ENCODE data around the gene GLIS1. TPM values are rescaled to one million over a fixed set of nuclear protein-coding genes. Genes with fewer than 3 reads are reported as not detected.

Gene GLIS1
- total RNA-seq, 4 donors from 2014 or later = 0.59 to 3.9 (median 0.75) TPM

DNA sequence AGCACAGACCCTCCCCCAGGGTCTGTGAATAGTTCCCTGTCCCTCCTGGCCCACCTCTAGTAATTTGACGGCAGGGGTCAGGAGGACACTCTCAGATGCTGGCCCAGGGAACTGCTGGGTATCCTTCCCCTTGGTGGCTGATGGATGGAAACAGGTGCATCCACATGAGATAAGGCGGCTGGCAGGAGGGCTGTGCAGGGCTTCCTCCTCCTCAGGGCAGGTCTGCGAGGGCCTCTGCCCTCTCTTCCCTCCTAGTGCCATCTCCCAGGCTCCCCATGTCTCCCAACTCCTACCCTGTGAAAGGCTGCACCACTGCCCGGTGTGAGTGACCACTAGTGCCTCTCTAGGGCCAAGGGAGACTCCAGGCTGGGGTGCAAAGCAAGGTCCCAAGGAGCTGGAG, 123.9 kb downstream of the GLIS1 start:
- DNase-seq (ENCODE audit: low spot score in 2 of 2) = no peak
- no peak overlapping the region for H3K4me3 ChIP-seq
- TF ChIP-seq, protein P1, sequence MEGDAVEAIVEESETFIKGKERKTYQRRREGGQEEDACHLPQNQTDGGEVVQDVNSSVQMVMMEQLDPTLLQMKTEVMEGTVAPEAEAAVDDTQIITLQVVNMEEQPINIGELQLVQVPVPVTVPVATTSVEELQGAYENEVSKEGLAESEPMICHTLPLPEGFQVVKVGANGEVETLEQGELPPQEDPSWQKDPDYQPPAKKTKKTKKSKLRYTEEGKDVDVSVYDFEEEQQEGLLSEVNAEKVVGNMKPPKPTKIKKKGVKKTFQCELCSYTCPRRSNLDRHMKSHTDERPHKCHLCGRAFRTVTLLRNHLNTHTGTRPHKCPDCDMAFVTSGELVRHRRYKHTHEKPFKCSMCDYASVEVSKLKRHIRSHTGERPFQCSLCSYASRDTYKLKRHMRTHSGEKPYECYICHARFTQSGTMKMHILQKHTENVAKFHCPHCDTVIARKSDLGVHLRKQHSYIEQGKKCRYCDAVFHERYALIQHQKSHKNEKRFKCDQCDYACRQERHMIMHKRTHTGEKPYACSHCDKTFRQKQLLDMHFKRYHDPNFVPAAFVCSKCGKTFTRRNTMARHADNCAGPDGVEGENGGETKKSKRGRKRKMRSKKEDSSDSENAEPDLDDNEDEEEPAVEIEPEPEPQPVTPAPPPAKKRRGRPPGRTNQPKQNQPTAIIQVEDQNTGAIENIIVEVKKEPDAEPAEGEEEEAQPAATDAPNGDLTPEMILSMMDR (IDR thresholded peaks at IDR 0.05) = no peak
- TF ChIP-seq EP300 (IDR thresholded peaks at IDR 0.05) = no peak
- TF ChIP-seq POLR2A (IDR thresholded peaks at IDR 0.05) = no peak
- H3K27me3 ChIP-seq = no peaks in the 10 kb centered on the region
- WGBS, 2 donors = 56 to 62% methylated on average over 3 to 4 of the region's 4 CpGs
- H3K27ac ChIP-seq = no peak overlapping the region
- no peaks in the 10 kb centered on the region for H3K36me3 ChIP-seq
- H3K9me3 ChIP-seq = peaks cover 0 to 24% (median 2%) of the 10 kb centered on the region in 4 donors
- H3K4me1 ChIP-seq = no peaks in the 10 kb centered on the region

DNA sequence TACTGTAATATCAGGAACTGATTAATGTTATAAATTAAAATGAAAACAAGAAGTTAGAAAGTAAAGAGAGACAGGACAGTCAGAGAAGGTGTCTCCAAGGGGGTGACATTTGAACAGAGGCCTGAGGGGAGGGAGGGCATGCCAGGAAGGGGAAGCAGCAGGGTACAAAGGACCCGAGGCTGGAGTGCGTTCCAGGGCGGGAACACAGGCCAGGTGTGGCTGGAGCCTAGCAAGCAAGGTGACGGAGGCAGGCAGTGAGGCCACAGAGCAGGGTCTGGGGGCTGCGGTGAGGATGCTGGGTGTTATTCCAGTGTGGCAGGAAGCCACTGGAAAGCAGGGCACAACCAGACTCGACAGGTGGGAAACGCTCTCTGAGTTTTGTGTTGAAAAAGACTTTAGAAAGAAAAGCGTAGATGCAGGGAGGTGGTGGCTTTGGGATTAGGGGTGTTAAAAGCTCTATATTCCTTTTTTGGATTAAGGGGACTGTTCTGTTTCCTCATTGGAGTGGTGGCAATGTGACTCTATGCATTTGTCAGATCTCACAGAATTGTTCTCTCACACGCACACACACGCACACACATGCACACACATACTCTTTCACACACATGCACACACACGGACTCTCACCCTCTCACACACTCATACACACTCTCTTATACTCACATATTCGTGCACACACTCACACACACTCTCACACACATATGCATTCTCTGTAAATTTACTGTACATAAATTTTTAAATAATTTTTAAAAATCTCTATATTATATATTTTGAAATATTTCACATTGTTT, 124.5 kb downstream of the GLIS1 start:
- DNase-seq (ENCODE audit: low spot score in 2 of 2) = no peak
- Histone ChIP-seq H3K27ac (no peak overlapping the region), H3K4me3 (no peak overlapping the region), H3K9me3 (peaks cover 0 to 31% (median 4%) of the 10 kb centered on the region in 4 donors), H3K36me3 (no peaks in the 10 kb centered on the region), H3K4me1 (no peaks in the 10 kb centered on the region), H3K27me3 (no peaks in the 10 kb centered on the region)
- WGBS, 2 donors = 66 to 67% methylated on average over 12 of the region's 12 CpGs
- TF ChIP-seq, protein P1 (IDR thresholded peaks at IDR 0.05) = no peak
- TF ChIP-seq EP300 (IDR thresholded peaks at IDR 0.05) = no peak
- no peak for TF ChIP-seq POLR2A (IDR thresholded peaks at IDR 0.05)

- no peak overlapping the region for H3K4me3 ChIP-seq
- no peaks in the 10 kb centered on the region for H3K4me1 ChIP-seq
- no peak overlapping the region for H3K27ac ChIP-seq
- H3K36me3 ChIP-seq = no peaks in the 10 kb centered on the region
- peaks cover 0 to 33% (median 4%) of the 10 kb centered on the region in 4 donors for H3K9me3 ChIP-seq
- no peak for DNase-seq (ENCODE audit: low spot score in 2 of 2)
- no peaks in the 10 kb centered on the region for H3K27me3 ChIP-seq
- TF ChIP-seq POLR2A (IDR thresholded peaks at IDR 0.05) = no peak
- TF ChIP-seq EP300 (IDR thresholded peaks at IDR 0.05) = no peak
- TF ChIP-seq, protein P1 (IDR thresholded peaks at IDR 0.05) = no peak
These were observed 130.3 kb downstream of the GLIS1 start for GRCh38 chr1:53608676-53609075.

- Histone ChIP-seq H3K36me3 (no peaks in the 10 kb centered on the region), H3K4me3 (no peak overlapping the region), H3K27ac (no peak overlapping the region), H3K9me3 (peaks cover 0 to 33% (median 4%) of the 10 kb centered on the region in 4 donors), H3K4me1 (no peaks in the 10 kb centered on the region), H3K27me3 (no peaks in the 10 kb centered on the region)
- 90 to 95% methylated on average over 2 of the region's 2 CpGs for WGBS, 2 donors
- TF ChIP-seq EP300 (IDR thresholded peaks at IDR 0.05) (no peak), POLR2A (IDR thresholded peaks at IDR 0.05) (no peak)
- TF ChIP-seq, protein P1 (IDR thresholded peaks at IDR 0.05) = no peak
- no peak for DNase-seq (ENCODE audit: low spot score in 2 of 2)
These were observed 130.9 kb downstream of the GLIS1 start for GRCh38 chr1:53608071-53608470.

- TF ChIP-seq, protein P1 (IDR thresholded peaks at IDR 0.05) = no peak
- TF ChIP-seq POLR2A (IDR thresholded peaks at IDR 0.05) (no peak), EP300 (IDR thresholded peaks at IDR 0.05) (no peak)
- H3K27me3 ChIP-seq = no peaks in the 10 kb centered on the region
- no peak for DNase-seq (ENCODE audit: low spot score in 2 of 2)
These were observed 132.3 kb downstream of the GLIS1 start for GRCh38 chr1:53606651-53607051.

More at GRCh38 chr1:53606651-53607051, 132.3 kb downstream of the GLIS1 start:
- H3K9me3 ChIP-seq = peaks cover 0 to 24% (median 4%) of the 10 kb centered on the region in 4 donors
- H3K4me3 ChIP-seq = no peak overlapping the region
- WGBS, 2 donors = 53 to 55% methylated on average over 9 to 19 of the region's 19 CpGs
- no peak overlapping the region for H3K27ac ChIP-seq
- H3K4me1 ChIP-seq = no peaks in the 10 kb centered on the region
- no peaks in the 10 kb centered on the region for H3K36me3 ChIP-seq
